IPS-18c (cell line): ENCODE results near the gene CIT.
A peak's percentile ranks its signal among the peaks of the same experiment; 100 is the strongest.
"Not testable (repeated sequence)": the region's sequence is repeated elsewhere in the genome, so short reads cannot be mapped to it uniquely, and the experiment has no call there.

Source experiments
- H3K4me3 ChIP-seq: 2 replicates; pipeline ENCODE4 v1.7.0; 2013; ENCODE audit warnings: low read depth, mild to moderate bottlenecking, low read length, moderate library complexity; ENCODE audit not compliant: insufficient read depth
- H3K9me3 ChIP-seq: one replicate; pipeline ENCODE4 v1.6.1; 2013; ENCODE audit warnings: mild to moderate bottlenecking, low read length, moderate library complexity; ENCODE audit not compliant: control insufficient read depth, insufficient read depth

The CIT gene, protein sequence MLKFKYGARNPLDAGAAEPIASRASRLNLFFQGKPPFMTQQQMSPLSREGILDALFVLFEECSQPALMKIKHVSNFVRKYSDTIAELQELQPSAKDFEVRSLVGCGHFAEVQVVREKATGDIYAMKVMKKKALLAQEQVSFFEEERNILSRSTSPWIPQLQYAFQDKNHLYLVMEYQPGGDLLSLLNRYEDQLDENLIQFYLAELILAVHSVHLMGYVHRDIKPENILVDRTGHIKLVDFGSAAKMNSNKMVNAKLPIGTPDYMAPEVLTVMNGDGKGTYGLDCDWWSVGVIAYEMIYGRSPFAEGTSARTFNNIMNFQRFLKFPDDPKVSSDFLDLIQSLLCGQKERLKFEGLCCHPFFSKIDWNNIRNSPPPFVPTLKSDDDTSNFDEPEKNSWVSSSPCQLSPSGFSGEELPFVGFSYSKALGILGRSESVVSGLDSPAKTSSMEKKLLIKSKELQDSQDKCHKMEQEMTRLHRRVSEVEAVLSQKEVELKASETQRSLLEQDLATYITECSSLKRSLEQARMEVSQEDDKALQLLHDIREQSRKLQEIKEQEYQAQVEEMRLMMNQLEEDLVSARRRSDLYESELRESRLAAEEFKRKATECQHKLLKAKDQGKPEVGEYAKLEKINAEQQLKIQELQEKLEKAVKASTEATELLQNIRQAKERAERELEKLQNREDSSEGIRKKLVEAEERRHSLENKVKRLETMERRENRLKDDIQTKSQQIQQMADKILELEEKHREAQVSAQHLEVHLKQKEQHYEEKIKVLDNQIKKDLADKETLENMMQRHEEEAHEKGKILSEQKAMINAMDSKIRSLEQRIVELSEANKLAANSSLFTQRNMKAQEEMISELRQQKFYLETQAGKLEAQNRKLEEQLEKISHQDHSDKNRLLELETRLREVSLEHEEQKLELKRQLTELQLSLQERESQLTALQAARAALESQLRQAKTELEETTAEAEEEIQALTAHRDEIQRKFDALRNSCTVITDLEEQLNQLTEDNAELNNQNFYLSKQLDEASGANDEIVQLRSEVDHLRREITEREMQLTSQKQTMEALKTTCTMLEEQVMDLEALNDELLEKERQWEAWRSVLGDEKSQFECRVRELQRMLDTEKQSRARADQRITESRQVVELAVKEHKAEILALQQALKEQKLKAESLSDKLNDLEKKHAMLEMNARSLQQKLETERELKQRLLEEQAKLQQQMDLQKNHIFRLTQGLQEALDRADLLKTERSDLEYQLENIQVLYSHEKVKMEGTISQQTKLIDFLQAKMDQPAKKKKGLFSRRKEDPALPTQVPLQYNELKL (N-terminal part only)

GRCh38 chr12:119876761-119877638, at the start of gene CIT:
TSS of gene CIT (minus strand) at chr12:119877320. CDS start at chr12:119876168, 1,152 bp downstream.
- H3K4me3 ChIP-seq = peak within 1 kb of the TSS; percentile 93
- H3K9me3 ChIP-seq = no peaks in the 10 kb centered on the region

GRCh38 chr12:119925269-119925668, 48.1 kb upstream of the CIT start:
- no peak overlapping the region for H3K4me3 ChIP-seq
- peaks cover 2% of the 10 kb centered on the region for H3K9me3 ChIP-seq

DNA sequence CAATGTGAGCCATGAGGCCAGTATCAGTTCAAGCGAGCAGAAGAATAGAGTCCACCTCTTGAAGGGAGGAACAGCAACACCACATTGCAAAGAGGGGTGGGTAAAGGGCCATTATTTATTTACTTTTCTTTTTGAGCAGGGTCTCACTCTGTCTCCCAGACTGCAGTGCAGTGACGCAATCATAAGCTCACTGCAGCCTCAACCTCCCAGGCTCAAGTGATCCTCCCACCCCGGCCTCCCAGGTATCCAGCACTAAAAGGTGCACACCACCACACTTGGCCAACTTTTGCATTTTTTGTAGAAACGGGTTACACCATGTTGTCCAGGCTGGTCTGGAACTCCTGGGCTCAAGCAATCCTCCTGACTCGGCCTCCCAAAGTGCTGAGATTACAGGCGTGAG, 42.9 kb upstream of the CIT start:
- Histone ChIP-seq H3K4me3 (no peak overlapping the region), H3K9me3 (peaks cover 2% of the 10 kb centered on the region)

DNA sequence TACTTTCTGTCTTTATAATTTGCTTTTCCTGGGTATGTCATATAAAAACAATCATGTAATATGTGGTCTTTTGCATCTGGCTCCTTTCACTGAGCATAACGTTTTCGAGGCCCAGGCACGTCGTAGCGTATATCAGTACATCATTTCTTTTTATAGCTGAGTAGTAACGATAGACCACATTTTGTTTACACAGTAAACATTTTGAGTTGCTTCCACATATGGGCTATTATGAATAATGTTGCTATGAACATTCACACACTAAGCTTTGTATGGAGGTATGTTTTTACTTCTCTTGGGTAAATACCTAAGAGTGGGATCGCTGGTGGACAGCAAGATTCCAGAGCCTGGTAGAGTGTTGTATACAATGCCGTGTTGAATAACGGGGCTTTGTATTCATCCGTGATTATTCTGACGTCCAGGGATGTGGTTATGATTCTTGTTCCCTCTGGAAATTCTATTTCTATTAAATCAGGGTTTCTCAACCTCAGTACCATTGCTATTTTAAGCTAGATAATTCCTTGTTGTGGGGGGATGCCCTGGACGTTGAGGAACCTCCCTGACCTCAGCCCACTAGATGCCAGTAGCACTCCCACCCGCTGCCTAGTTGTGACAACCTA, 38.9 kb upstream of the CIT start:
- H3K4me3 ChIP-seq = no peak overlapping the region
- H3K9me3 ChIP-seq = peaks cover 2% of the 10 kb centered on the region

DNA sequence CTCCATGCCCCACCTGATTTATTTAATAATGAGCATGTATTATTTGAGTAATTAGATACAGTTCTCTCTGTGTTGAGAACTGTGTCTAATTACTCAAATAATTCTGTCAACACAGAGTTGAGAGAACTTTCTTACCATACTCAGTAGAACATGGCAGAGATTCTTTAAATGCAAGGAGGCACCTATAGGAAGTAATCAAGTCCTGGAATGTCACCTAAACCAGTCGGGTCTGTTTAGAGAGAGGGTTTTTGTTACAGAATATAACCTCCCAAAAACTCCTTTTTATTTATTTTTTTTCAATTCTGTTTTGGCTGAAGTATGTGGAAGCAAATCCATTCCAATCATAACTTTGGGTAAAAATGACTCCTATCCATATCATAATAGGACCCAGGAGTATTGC, 37.5 kb upstream of the CIT start:
- Histone ChIP-seq H3K4me3 (no peak overlapping the region), H3K9me3 (no peaks in the 10 kb centered on the region)

DNA sequence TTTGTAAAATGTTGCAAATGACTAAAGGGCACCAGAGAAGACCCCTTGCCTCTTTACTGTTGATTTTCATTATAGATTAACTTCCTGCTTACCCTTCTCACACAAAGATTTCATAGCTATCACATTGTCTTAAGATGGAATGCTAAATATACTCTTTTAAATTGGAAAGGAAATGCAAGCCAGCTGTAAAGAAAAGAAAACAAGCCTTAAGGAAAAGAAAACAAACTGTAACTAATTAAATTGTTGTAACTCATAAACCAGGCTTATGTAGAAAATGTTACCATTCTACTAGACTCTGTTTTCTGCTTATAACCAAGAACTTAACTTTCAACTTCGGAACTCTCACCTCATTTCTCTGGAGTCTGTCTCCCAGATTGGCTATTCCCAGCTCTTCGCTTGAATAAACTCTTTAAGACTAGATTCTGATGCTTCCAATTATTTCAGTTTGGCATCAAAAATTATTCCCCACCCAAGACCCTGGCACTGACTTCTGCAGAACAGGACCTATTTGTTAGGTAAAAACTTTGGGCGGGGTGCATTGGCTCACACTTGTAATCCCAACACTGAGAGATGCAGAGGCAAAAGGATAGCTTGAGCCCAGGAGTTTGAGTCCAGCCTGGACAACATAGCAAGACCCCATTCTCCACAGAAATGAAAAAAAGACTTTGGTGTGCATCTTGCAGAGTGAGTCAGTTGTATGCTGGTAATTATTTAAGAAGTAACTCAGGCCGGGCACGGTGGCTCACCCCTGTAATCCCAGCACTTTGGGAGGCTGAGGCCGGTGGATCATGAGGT, 36.6 kb upstream of the CIT start:
- H3K4me3 ChIP-seq = no peak overlapping the region

DNA sequence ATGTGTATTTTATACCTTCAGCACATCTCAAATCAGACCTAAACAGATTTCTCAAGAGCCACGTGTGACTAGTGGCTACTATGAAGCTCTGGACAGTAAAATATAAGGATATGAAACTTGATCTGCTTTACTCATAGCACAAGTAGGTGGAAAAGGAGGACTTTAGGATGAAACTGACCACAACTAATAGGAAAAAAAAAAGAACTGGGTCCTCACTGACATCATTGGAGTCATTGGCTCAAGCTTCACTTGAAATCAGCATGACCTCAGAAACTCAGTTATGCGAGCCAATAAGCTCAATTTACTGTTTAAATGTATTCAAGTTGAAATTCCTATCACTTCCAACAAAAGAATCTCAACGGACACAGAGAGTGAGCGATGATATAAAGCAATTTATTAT, 34.1 kb upstream of the CIT start:
- Histone ChIP-seq H3K9me3 (no peaks in the 10 kb centered on the region), H3K4me3 (no peak overlapping the region)

More for the DNA sequence above, 36.6 kb upstream of the CIT start:
- no peaks in the 10 kb centered on the region for H3K9me3 ChIP-seq

- H3K9me3 ChIP-seq = no peaks in the 10 kb centered on the region
- H3K4me3 ChIP-seq = no peak overlapping the region
Measured at GRCh38 chr12:119910586-119910985, 33.5 kb upstream of the CIT start.

GRCh38 chr12:119902084-119902509, 25.0 kb upstream of the CIT start:
- H3K9me3 ChIP-seq = no peaks in the 10 kb centered on the region

DNA sequence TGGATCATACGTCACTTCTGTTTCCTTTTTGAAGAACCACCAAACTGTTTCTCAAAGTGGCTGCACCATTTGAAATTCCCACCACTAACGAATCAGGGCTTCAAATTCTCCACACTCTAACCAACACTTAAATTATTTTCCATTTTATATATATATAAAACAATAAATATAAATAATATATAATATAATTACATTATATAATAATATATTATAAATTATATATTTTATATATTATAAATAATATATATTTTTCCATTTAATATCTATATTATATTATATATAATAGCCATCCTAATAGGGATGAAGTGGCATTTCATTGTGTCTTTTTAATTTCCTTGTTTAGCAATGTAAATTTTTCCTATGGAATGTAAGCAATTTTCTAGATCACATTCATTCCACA, 24.6 kb upstream of the CIT start:
- no peak overlapping the region for H3K4me3 ChIP-seq
- no peaks in the 10 kb centered on the region for H3K9me3 ChIP-seq

More at GRCh38 chr12:119902084-119902509, 25.0 kb upstream of the CIT start:
- H3K4me3 ChIP-seq = no peak overlapping the region

- no peak overlapping the region for H3K4me3 ChIP-seq
- no peaks in the 10 kb centered on the region for H3K9me3 ChIP-seq
Measured at GRCh38 chr12:119894916-119895315, 17.8 kb upstream of the CIT start.

DNA sequence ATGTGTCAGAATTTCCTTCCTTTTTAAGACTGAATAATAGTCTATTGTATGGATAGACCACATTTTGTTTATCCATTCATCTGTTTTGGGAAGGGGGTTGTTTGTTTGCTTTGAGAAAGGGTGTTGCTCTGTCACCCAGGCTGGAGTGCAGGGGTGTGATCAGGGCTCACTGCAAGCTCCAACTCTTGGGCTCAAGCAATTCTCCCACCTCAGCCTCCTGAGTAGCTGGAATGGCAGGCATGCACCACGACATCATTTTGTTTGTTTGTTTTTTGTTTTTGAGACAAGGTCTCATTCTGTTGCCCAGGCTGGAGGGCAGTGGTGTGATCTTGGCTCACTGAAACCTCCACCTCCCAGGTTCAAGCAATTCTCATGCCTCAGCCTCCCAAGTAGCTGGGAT, 15.5 kb upstream of the CIT start:
- H3K4me3 ChIP-seq, H3K9me3 ChIP-seq: not testable (repeated sequence)

GRCh38 chr12:119885549-119885948, 8.4 kb upstream of the CIT start:
- Histone ChIP-seq H3K9me3 (no peaks in the 10 kb centered on the region), H3K4me3 (no peak overlapping the region)

DNA sequence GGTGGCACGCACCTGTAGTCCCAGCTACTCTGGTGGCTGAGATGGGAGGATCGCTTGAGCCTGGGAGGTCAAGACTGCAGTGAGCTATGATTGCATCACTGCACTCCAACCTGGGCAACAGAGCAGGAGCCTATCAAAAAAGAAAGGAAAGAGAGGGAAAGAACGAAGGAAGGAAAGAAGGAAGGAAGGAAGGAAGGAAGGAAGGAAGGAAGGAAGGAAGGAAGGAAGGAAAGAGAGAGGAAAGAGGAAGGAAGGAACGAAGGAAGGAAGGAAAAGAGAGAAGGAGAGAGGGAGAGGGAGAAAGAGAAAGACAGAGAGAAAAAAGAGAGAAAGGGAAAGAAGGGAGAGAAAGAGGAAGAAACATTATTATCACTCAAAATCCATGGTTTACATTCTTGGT, 6.7 kb upstream of the CIT start:
- H3K9me3 ChIP-seq = not testable (repeated sequence)

DNA sequence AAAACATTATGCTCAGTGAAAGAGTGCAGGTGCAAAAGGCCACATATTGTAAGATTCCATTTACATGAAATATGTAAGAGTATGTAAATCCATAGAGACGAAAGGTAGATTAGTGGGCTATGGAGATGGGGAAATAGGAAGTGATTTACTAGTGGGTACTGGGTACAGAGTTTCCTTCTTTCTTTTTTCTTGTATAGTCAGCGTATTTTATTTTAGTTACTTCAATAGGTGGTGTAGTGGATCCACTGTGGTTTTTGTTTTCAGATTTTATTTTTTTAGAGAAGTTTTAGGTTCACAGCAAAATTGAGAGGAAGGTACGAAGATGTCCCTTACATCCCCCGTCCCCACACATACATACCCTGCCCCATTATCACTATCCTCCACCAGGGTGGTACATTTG, 6.1 kb upstream of the CIT start:
- no peaks in the 10 kb centered on the region for H3K9me3 ChIP-seq
- no peak overlapping the region for H3K4me3 ChIP-seq

More for the DNA sequence above, 6.7 kb upstream of the CIT start:
- not testable (repeated sequence) for H3K4me3 ChIP-seq
